H1 (cell line): ENCODE data around the gene TM9SF1. TPM values are rescaled to one million over a fixed set of nuclear protein-coding genes. Genes with fewer than 3 reads are reported as not detected.

Experiments
- ASH2L ChIP-seq: fragments of 200-600, 300-600 bp; sonication (generic); IDR thresholded peaks from one replicate; pipeline ENCODE4 v1.7.1; 2017; ENCODE audit warnings: low read length
- BACH1 ChIP-seq: IDR thresholded peaks from 2 replicates; pipeline ENCODE4 v1.6.1; 2012; ENCODE audit warnings: low read length, improper control_type of control experiment
- JUN ChIP-seq: IDR thresholded peaks from 2 replicates; pipeline ENCODE4 v1.6.1; 2011; ENCODE audit warnings: low read depth, mild to moderate bottlenecking, improper control_type of control experiment, low read length
- KDM4A ChIP-seq: IDR thresholded peaks from one replicate; pipeline ENCODE4 v1.7.1; 2012; ENCODE audit warnings: low read depth, mild to moderate bottlenecking, moderate library complexity, low read length, inconsistent platforms; ENCODE audit not compliant: severe bottlenecking
- RAD21 ChIP-seq, 2 experiments: IDR thresholded peaks in 1 of 2; conservative IDR thresholded peaks in 1 of 2; 2 replicates each; pipeline ENCODE4 v1.6.1; 2011; ENCODE audit warnings: low read depth in 2 of 2, low read length in 2 of 2, improper control_type of control experiment in 1 of 2, inconsistent platforms in 1 of 2, mild to moderate bottlenecking in 1 of 2, moderate library complexity in 1 of 2
- SAP30 ChIP-seq: fragments of 300-600 bp; sonication (generic); IDR thresholded peaks from 2 replicates; pipeline ENCODE4 v1.7.1; 2012; ENCODE audit warnings: low read length, moderate library complexity, mild to moderate bottlenecking, inconsistent platforms; ENCODE audit not compliant: insufficient read depth, insufficient replicate concordance
- SP1 ChIP-seq: IDR thresholded peaks from 2 replicates; pipeline ENCODE4 v1.6.1; 2011; ENCODE audit warnings: low read depth, low read length
- TAF7 ChIP-seq: optimal IDR thresholded peaks from 2 replicates; pipeline ENCODE3; 2011; ENCODE audit warnings: low read depth, mild to moderate bottlenecking, inconsistent platforms, low read length, moderate library complexity, borderline replicate concordance
- polyA plus RNA-seq, 7 experiments: library from polyadenylated mRNA; depleted of rRNA in 3 of 7; stranded (reverse) in 5 of 7; unstranded in 2 of 7; fragments of >200 nt in 5 of 7; fragments of 200-250 nt in 2 of 7; gene quantifications; 1 replicate in 5 of 7; 2 replicates in 1 of 7; 4 replicates in 1 of 7; pipeline versions ENCODE4 v1.2.1 to v1.2.3, GENCODE V29; 2011 to 2013; ENCODE audit warnings: missing spikeins in 2 of 7, mixed read lengths in 2 of 7
- total RNA-seq: library from RNA; stranded (reverse); fragmentation: NEBNext Ultra II Directional; extraction: Animal tissue kit (Norgen Biotek cat#: 25700); gene quantifications from 2 replicates; pipeline ENCODE4 v1.2.1, GENCODE V29; 2021

The TM9SF1 gene
- total and polyA plus RNA-seq, 2 of the 8 experiments (the other 6 are each of a cell fraction or from before 2014, with no cell fraction given) = 22.2 to 29.2 TPM

GRCh38 chr14:24219521-24219920 is 24.3 kb upstream of the TM9SF1 start (continued):
- TF ChIP-seq BACH1 = no peak
- no peak for TF ChIP-seq SAP30
- no peak for TF ChIP-seq SP1
- no peak for TF ChIP-seq ASH2L
- no peak for TF ChIP-seq TAF7
- no peak for TF ChIP-seq JUN
- no peak for TF ChIP-seq KDM4A
- no peak for TF ChIP-seq RAD21 (IDR thresholded peaks at IDR 0.05 in 1 of 2, conservative IDR thresholded peaks at IDR 0.05 in 1 of 2; ENCODE audit: low read depth in 2 of 2, low read length in 2 of 2)
- TF ChIP-seq, all 59 proteins: peak for 0
